Large intestine (tissue), 3 donors: ENCODE data around the gene C22orf31. TPM values are rescaled to one million over a fixed set of nuclear protein-coding genes. Genes with fewer than 3 reads are reported as not detected.
A peak's percentile ranks its signal among the peaks of the same experiment; 100 is the strongest.
"Not testable (repeated sequence)": the region's sequence is repeated elsewhere in the genome, so short reads cannot be mapped to it uniquely, and the experiment has no call there.

Experiments
- DNase-seq, 2 donors: peaks; one replicate each; pipeline versions ENCODE4 v3.0.0 to v3.0.0-alpha.2; 2013
- H3K27ac ChIP-seq: one replicate; pipeline ENCODE4 v1.5.1; 2013; ENCODE audit warnings: low read length
- H3K27me3 ChIP-seq: 2 replicates; pipeline ENCODE4 v1.6.1; 2013; ENCODE audit warnings: low read length; ENCODE audit not compliant: control insufficient read depth, insufficient read depth
- H3K36me3 ChIP-seq: 2 replicates; pipeline ENCODE4 v1.6.1; 2013; ENCODE audit warnings: low read length; ENCODE audit not compliant: control insufficient read depth, insufficient read depth
- H3K4me1 ChIP-seq: one replicate; pipeline ENCODE4 v1.6.1; 2013; ENCODE audit warnings: low read length; ENCODE audit not compliant: control insufficient read depth, insufficient read depth
- H3K4me3 ChIP-seq: one replicate; pipeline ENCODE4 v1.5.1; 2013; ENCODE audit warnings: low read length
- H3K9me3 ChIP-seq: one replicate; pipeline ENCODE4 v1.6.1; 2013; ENCODE audit warnings: mild to moderate bottlenecking, low read depth, low read length, moderate library complexity; ENCODE audit not compliant: control insufficient read depth
- WGBS: methylation state at CpG from one replicate; pipeline ENCODE4 v1.1.5; 2013; ENCODE audit warnings: low lambda C conversion rate; ENCODE audit not compliant: insufficient coverage; 5-methylcytosine and 5-hydroxymethylcytosine counted together
- polyA plus RNA-seq: library from polyadenylated mRNA; unstranded; fragments of 120-200 nt; gene quantifications from one replicate; pipeline ENCODE4 v1.2.1, GENCODE V29; 2013

The C22orf31 gene
- polyA plus RNA-seq, 1 donor: 1.5 TPM

DNA sequence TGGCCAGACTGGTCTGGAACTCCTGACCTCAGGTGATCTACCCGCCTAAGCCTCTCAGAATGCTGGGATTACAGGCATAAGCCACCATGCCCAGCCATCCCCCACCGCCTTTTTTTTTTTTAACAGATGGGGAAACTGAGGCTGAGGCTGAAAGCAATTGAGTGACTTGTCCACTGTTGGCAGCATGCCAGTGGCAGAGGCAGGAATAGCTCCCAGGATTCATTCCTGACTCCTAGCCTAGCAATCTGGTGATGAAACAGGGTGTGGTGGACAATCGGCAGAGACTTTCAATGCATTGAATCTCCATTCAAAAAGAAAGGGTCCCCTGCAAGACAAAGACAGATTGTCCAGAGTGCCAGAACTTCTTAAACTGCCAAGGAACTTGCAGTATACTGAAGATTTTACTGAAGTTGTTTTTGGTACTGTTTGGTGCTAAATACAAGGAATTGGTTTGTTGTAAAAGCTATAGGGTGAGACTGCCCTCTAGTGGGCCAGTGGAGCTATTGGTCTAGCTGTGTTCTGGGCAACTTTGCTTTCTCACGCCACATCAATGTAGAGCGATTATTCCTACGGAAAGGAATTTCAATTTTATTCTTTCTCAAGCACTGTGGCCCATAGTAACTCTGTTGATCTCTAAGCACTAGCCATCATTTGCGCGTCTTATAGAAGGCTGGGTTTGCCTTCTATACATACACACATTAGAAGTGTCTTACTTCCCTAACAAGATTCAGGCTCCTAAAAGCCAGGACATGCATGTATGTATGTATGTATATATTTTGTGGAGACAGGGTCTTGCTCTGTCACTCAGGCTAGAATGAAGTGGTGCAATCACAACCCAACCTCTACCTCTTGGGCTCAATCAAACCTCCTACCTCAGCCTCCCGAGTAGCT, 21.0 kb downstream of the C22orf31 start:
- H3K4me1 ChIP-seq: peaks cover 3% of the 10 kb centered on the region
- no CpG with 5 or more reads among the region's 9 CpGs for WGBS
- peaks cover 20% of the 10 kb centered on the region for H3K36me3 ChIP-seq
- H3K9me3 ChIP-seq: no peaks in the 10 kb centered on the region
- no peaks in the 10 kb centered on the region for H3K27me3 ChIP-seq
- H3K4me3 ChIP-seq: no peak overlapping the region
- H3K27ac ChIP-seq: no peak overlapping the region
- peak; percentile 61 to 71 for DNase-seq

GRCh38 chr22:29039684-29040083, 21.9 kb downstream of the C22orf31 start:
- H3K27me3 ChIP-seq, H3K27ac ChIP-seq, H3K9me3 ChIP-seq, H3K4me3 ChIP-seq, DNase-seq, H3K4me1 ChIP-seq: not testable (repeated sequence)
- WGBS: 100% methylated on average over 1 of the region's 4 CpGs
- peaks cover 16% of the 10 kb centered on the region for H3K36me3 ChIP-seq

DNA sequence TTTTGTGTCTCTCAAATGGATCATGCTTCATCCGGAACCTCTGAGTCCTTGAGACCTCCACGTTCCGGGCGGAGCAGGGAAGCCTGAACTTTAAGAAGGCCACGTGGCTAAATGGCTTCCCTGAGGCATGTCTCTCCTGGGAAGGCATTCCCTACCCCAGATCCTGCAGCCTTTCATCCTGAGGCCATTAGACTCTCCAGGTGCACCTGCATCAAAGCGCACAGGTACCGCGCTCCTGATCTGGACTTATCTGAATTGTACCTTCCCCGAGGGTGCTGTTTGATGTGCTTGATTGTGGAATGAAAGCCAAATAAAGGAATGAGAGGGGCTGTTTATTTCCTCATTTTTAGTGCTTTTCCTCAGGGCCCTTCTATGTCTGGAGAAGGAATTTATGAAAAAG, 22.5 kb downstream of the C22orf31 start:
- peak in 1 of 2 donors; percentile 43 for DNase-seq
- no peak overlapping the region for H3K4me3 ChIP-seq
- WGBS: no CpG with 5 or more reads among the region's 9 CpGs

DNA sequence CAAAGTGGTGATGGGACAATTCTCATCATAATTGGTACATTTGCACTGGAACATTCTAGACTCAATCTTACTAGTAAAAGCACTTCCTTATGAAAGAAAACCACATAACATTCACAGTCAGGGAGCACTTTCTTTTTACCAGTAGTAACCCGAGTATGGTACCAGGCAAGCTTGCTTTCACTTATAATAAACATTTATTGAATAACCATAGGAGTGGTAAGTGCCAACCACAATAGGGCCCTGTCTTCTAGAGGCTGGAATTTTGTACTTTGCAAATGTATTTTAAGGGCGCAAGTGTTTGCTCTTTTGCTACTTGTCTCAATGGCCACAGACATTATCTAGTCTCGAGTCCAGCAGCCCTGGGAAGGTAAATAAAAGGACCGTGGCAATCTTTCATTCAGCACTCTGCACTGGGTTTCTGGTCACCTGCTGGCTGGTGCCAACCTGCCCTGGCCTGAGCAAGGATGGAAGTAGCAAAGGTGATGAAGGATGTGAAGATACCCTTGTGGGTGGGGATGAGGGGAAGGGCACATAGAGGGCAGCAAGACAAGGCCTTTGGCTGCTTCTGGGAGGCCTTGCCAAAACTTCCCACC, 24.2 kb downstream of the C22orf31 start:
- Histone ChIP-seq H3K27ac (no peak overlapping the region), H3K4me1 (peaks cover 6% of the 10 kb centered on the region), H3K36me3 (peaks cover 3% of the 10 kb centered on the region), H3K9me3 (no peaks in the 10 kb centered on the region), H3K27me3 (no peaks in the 10 kb centered on the region), H3K4me3 (no peak overlapping the region)
- WGBS: no CpG with 5 or more reads among the region's 4 CpGs
- DNase-seq: no peak

More for the DNA sequence above, 22.5 kb downstream of the C22orf31 start:
- Histone ChIP-seq H3K27ac (peak overlapping the region; percentile 1), H3K9me3 (no peaks in the 10 kb centered on the region), H3K4me1 (peaks cover 3% of the 10 kb centered on the region), H3K36me3 (peaks cover 11% of the 10 kb centered on the region), H3K27me3 (no peaks in the 10 kb centered on the region)

DNA sequence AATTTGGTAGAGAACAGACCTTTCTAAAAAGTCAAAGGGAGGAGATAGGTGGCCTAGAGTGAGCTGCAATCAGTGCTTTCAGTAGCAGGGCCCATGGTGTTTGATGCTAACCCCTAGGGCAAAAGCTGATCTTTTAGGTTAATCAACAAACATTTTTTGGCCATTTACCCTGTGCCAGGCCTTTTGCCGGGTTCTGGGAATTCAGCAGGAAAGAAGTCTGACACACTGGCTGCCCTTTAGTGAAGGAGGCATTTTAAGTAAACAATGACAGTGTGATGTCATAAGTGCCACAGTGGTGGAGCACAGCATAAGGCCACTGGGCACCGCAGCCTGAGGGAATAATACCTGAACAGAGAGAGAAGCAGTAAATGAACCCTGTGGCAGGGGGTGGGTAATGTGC, 29.0 kb downstream of the C22orf31 start:
- Histone ChIP-seq H3K36me3 (no peaks in the 10 kb centered on the region), H3K27ac (no peak overlapping the region), H3K9me3 (no peaks in the 10 kb centered on the region), H3K27me3 (no peaks in the 10 kb centered on the region), H3K4me1 (peaks cover 43% of the 10 kb centered on the region), H3K4me3 (no peak overlapping the region)
- DNase-seq: no peak
- WGBS: no CpG with 5 or more reads among the region's 2 CpGs

GRCh38 chr22:29032014-29032475, 29.6 kb downstream of the C22orf31 start:
- WGBS: no CpG with 5 or more reads among the region's 8 CpGs
- H3K4me3 ChIP-seq: no peak overlapping the region
- H3K27me3 ChIP-seq: no peaks in the 10 kb centered on the region
- no peak for DNase-seq
- H3K9me3 ChIP-seq: no peaks in the 10 kb centered on the region
- peaks cover 43% of the 10 kb centered on the region for H3K4me1 ChIP-seq
- peak overlapping the region; percentile 63 for H3K27ac ChIP-seq
- no peaks in the 10 kb centered on the region for H3K36me3 ChIP-seq

GRCh38 chr22:29031227-29032011, 30.2 kb downstream of the C22orf31 start:
- Histone ChIP-seq H3K27me3 (no peaks in the 10 kb centered on the region), H3K36me3 (peaks cover 4% of the 10 kb centered on the region), H3K9me3 (no peaks in the 10 kb centered on the region), H3K27ac (peak overlapping the region; percentile 63), H3K4me1 (peaks cover 43% of the 10 kb centered on the region), H3K4me3 (no peak overlapping the region)
- no CpG with 5 or more reads among the region's 18 CpGs for WGBS
- peak; percentile 72 to 75 for DNase-seq

DNA sequence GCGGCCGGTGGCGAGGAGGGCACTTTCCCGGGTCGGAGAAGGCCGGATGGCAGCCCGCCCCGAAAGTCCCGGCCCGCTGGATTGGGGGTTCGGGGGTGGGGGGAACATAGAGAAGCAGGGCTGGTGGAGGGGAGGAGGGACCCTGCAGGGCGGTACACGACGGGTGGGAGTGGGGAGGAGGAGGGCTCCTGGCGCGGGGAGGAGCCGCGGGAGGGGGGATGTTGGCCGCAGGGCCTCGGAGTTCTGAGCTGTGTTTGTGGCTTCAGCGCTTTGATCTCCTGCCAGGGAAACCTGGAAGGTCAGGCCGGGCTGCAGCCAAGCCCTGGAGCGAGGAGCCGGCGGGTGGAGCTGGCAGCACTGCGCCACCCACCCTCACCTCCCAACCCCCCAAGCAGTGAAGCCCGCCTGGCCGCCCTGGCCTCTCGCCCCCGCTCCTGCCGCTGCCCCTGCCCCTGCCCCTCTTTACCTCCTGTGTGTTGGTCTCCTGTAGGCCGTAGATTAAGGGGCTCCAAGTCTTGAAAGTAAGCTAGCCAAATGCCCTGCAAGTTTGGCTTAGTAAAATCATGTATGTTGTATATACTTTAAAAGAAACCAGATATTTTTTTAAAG, 30.9 kb downstream of the C22orf31 start:
- peak overlapping the region; percentile 49 for H3K4me3 ChIP-seq
- peak; percentile 71 to 86 for DNase-seq
- peaks cover 43% of the 10 kb centered on the region for H3K4me1 ChIP-seq
- H3K9me3 ChIP-seq: no peaks in the 10 kb centered on the region
- peak overlapping the region; percentile 63 for H3K27ac ChIP-seq
- no CpG with 5 or more reads among the region's 32 CpGs for WGBS
- peaks cover 4% of the 10 kb centered on the region for H3K36me3 ChIP-seq
- H3K27me3 ChIP-seq: no peaks in the 10 kb centered on the region

- peak in 1 of 2 donors; percentile 45 for DNase-seq
- Histone ChIP-seq H3K4me1 (peaks cover 43% of the 10 kb centered on the region), H3K4me3 (peak overlapping the region; percentile 49), H3K9me3 (no peaks in the 10 kb centered on the region), H3K36me3 (peaks cover 4% of the 10 kb centered on the region), H3K27ac (peak overlapping the region; percentile 63), H3K27me3 (no peaks in the 10 kb centered on the region)
- 0% methylated on average over 1 of the region's 20 CpGs for WGBS
These were observed 31.5 kb downstream of the C22orf31 start for GRCh38 chr22:29030016-29030617.
